Midbrain (tissue), 1 donor: ENCODE results near the gene SLC39A10.
"Not testable (repeated sequence)": the region's sequence is repeated elsewhere in the genome, so short reads cannot be mapped to it uniquely, and the experiment has no call there.

Experiments
- DNase-seq: peaks from one replicate; lab custom pipeline; 2025; lab: John Stamatoyannopoulos, UW

Gene SLC39A10

DNA sequence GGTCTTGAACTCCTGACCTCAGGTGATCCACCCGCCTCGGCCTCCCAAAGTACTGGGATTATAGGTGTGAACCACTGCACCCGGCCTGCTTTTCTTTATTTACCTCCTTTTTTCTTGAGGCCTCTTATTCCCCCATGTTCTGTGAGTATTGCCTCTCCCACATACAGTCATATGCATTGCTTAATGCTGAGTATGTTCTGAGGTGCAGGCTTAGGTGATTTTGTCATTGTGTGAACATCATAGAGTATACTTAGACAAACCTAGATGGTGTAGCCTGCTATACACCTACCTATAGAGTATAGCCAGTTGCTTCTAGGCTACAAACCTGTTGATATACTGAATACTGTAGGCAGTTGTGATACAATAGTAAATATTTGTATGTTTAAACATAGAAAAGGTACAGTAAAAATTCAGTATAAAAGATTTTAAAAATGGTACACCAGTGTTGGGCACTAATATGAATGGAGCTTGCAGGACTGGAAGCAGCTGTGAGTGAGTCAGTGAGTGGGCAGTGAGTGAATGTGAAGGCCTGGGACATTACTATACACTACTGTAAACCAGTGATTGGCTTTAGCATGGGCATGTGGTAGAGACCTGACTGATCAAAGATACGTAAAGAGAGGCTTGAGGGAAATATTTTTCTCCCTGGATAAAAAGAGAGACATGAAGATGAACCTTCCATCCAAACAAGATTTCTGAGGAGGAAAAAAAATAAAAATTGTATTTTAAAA lies 17.6 kb downstream of the SLC39A10 start:
- no peak for DNase-seq

DNA sequence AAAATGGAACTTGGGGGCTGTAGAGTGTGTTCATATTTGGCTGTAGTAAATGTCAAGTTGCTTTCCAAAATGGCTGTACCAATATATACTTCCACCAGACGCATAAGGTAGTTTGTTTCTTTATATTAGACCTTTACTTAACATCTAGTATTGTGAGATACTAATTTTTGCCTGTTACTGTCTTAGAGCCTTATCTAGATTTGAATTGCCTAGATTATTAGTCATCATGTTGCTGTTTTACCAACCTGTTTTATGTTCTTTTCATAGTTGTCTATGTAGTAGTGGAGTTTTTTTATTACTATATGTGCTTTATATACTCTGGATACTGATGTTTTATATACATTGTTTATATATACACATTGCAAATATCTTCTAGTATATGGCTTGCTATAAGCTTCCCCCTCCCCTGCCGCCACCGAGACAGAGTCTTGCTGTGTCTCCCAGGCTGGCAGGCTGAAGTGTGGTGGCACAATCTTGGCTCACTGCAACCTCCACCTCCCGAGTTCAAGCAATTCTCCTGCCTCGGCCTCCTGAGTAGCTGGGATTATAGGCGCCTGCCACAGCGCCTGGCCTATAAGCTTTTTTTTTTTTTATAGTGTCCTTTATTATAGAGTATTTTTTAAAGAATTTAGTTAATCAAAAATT lies 18.9 kb downstream of the SLC39A10 start:
- DNase-seq: no peak

- no peak for DNase-seq
Measured at GRCh38 chr2:195677290-195677689, 20.3 kb downstream of the SLC39A10 start.

- DNase-seq: no peak
Measured at GRCh38 chr2:195677884-195678283, 20.9 kb downstream of the SLC39A10 start.

- DNase-seq: no peak
Measured at GRCh38 chr2:195682077-195682476, 25.1 kb downstream of the SLC39A10 start.

DNA sequence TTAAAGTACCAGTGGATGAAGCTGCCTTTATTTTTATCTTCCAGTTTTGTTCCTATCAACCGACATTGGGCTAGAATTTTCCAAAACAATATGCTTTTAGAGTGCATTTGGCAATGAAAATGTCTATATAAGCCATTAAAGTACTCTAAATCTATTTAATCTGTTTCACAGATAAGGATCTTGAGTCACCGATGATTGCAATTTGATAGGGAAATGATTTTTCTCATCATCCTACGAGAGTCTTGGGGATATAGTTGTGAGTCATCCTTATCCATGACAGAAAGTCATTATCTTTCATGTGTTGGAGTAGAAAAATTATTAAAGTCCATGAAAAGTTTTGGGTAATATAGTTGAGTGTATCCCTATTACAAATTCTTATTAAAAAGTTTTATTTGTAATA lies 26.1 kb downstream of the SLC39A10 start:
- no peak for DNase-seq

GRCh38 chr2:195686564-195686963 lies 29.5 kb downstream of the SLC39A10 start:
- DNase-seq: no peak

GRCh38 chr2:195687320-195688086 lies 30.5 kb downstream of the SLC39A10 start:
- DNase-seq: no peak

- DNase-seq: not testable (repeated sequence)
Measured at GRCh38 chr2:195692531-195692930, 35.5 kb downstream of the SLC39A10 start.

DNA sequence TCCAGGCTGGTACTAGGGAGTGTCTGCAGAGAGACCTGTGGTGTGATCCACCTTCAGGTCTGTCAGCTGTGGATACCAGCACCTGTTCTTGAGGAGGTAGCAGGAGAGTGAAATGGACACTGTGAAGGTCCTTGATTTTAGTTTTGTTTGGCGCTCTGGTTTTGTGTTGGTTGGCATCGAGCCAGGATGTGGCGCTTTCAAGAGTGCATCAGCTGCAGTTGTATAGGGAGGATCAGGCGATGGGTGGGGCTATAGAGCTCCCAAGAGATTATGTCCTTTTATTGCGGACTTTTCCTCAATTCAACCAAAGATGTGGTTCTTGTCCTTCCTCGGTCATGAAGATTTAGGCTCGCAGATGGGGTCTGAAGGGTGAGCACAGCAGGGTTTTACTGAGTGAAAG lies 37.5 kb downstream of the SLC39A10 start:
- DNase-seq: no peak

DNA sequence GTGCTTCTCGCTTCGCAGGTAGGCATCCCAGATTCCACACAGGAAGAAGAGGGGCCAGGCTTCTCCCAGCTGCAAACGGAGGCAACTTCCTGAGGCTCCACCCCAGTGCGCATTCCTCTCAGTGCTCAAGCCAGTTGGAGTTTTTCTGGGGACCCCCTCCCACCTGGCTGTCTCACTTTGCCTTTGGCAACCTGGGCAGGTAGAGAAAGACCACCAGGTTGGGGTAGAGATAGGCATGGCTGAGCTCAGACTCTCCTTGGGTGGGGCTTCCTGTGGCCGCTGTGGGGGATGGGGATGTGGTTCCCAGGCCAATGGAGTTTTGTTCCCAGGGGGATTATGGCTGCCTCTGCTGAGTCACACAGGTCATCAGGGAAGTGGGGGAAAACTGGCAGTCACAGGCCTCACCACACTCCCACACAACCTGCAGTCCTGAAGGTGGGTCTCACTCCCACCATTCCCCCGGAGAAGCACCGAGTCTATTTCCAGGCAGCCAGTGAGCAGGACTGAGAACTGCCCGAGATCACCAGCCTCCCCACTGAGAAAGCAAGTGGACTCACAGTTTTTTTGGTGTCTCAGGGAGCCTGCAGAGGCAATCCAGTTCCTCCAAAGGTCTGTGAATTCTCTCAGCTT lies 38.1 kb downstream of the SLC39A10 start:
- no peak for DNase-seq

DNA sequence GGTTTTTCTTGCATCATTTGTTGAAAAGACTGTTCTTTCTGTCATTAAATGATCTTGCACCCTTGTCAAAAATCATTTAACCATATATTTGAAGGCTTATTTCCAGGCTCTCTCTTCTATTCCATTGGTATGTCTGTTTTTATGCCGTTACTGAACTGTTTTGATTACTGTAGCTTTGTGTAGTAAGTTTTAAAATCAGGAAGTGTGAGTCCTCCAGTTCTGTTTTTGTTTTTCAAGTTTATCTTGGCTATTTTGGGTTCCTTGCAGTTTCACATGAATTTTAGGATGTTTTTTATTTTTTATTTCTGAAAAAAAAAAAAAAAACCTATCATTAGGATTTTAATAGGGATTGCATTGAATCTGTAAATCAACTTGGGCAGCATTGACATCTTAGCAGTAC lies 39.0 kb downstream of the SLC39A10 start:
- DNase-seq: no peak

DNA sequence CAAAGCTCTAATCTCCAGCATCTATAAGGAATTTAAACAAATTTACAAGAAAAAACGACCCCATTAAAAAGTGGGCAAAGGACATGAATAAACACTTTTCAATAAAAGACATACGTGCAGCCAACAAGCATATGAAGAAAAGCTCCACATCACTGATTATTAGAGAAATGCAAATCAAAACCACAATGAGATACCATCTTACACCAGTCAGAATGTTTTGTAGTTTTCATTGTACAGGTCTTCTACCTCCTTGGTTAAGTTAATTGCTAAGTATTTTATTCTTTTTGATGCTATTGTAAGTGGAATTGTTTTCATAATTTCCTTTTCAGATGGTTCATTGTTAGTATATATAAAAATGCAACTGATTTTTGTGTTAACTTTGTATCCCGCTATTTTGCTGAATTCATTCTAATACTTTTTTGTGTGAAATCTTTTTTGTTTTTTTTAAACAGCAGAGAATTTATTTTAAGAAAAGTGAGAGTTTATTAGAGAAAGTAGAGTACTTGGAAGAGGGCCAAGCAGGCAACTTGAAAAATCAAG lies 40.7 kb downstream of the SLC39A10 start:
- DNase-seq: no peak

GRCh38 chr2:195700480-195700879 lies 43.5 kb downstream of the SLC39A10 start:
- DNase-seq: no peak

- no peak for DNase-seq
Measured at GRCh38 chr2:195706161-195706900, 49.3 kb downstream of the SLC39A10 start.

GRCh38 chr2:195709901-195710806 lies 53.1 kb downstream of the SLC39A10 start:
- no peak for DNase-seq

GRCh38 chr2:195711478-195711877 lies 54.5 kb downstream of the SLC39A10 start:
- DNase-seq: no peak

GRCh38 chr2:195716466-195716865 lies 59.4 kb downstream of the SLC39A10 start:
- no peak for DNase-seq

- DNase-seq: no peak
Measured at GRCh38 chr2:195721042-195721441, 64.0 kb downstream of the SLC39A10 start.

GRCh38 chr2:195722075-195722474 lies 65.0 kb downstream of the SLC39A10 start:
- no peak for DNase-seq
